RWPE2 (cell line): ENCODE results near the gene LMO3.

Source experiments
- ATAC-seq: fragments of 200-7000 bp; cut with Tn5 transposase; 3 replicates; pipeline ENCODE4 v1.9.1; 2021; ENCODE audit warnings: low read depth
- DNase-seq: peaks from one replicate; pipeline ENCODE4 v3.0.0-alpha.2; 2020; ENCODE audit warnings: low spot score
- H3K27ac ChIP-seq: fragments of 450-650 bp; 2 replicates; pipeline ENCODE4 v1.5.1; 2017; ENCODE audit warnings: mild to moderate bottlenecking; ENCODE audit not compliant: poor library complexity, severe bottlenecking
- H3K27me3 ChIP-seq: fragments of 250-450 bp; sonication (Bioruptor Pico); 2 replicates; pipeline ENCODE4 v1.5.1; 2021; ENCODE audit warnings: mild to moderate bottlenecking, moderate library complexity; ENCODE audit not compliant: insufficient read depth, poor library complexity, severe bottlenecking
- H3K36me3 ChIP-seq: fragments of 250-450 bp; sonication (Bioruptor Pico); 2 replicates; pipeline ENCODE4 v1.5.1; 2020; ENCODE audit warnings: low read depth, mild to moderate bottlenecking, moderate library complexity
- H3K4me1 ChIP-seq: fragments of 250-450 bp; sonication (Bioruptor Pico); 2 replicates; pipeline ENCODE4 v1.5.1; 2021; ENCODE audit warnings: mild to moderate bottlenecking, moderate library complexity; ENCODE audit not compliant: insufficient read depth, poor library complexity, severe bottlenecking
- H3K4me3 ChIP-seq: fragments of 250-450 bp; sonication (Bioruptor Pico); 2 replicates; pipeline ENCODE4 v1.5.1; 2021; ENCODE audit warnings: mild to moderate bottlenecking, moderate library complexity; ENCODE audit not compliant: severe bottlenecking
- H3K9me3 ChIP-seq: fragments of 250-450 bp; sonication (Bioruptor Pico); 2 replicates; pipeline ENCODE4 v1.5.1; 2021; ENCODE audit warnings: mild to moderate bottlenecking, moderate library complexity; ENCODE audit not compliant: severe bottlenecking
- TF ChIP-seq, protein P1 (sequence below): fragments of 450-650 bp; IDR thresholded peaks from one replicate; pipeline ENCODE4 v1.5.1; 2017; ENCODE audit warnings: mild to moderate bottlenecking, moderate library complexity; ENCODE audit not compliant: poor library complexity, severe bottlenecking

Gene LMO3

DNA sequence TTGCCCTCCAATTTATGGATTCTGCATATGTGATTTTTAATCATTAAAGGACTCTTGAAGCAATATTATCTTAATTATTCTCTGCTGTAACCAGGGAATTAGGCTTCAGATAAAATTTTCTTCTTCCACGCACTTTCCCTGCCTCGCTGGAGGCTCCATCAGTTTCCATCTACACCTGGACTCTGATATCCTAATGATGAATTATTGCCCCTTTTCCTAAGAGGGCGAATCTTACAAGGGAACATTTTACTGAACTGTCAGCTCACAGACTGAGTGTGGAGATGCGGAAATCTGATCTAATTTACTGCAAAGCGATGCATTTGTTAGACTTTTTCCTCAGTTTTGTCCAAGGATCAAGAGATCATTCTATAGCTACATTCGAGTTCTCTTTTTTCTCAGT lies 43.0 kb downstream of the LMO3 start:
- Histone ChIP-seq H3K27ac (no peak overlapping the region), H3K27me3 (no peaks in the 10 kb centered on the region), H3K4me1 (no peaks in the 10 kb centered on the region), H3K36me3 (no peaks in the 10 kb centered on the region), H3K4me3 (no peak overlapping the region), H3K9me3 (no peaks in the 10 kb centered on the region)
- ATAC-seq (no peak), DNase-seq (no peak)
- TF ChIP-seq, protein P1, sequence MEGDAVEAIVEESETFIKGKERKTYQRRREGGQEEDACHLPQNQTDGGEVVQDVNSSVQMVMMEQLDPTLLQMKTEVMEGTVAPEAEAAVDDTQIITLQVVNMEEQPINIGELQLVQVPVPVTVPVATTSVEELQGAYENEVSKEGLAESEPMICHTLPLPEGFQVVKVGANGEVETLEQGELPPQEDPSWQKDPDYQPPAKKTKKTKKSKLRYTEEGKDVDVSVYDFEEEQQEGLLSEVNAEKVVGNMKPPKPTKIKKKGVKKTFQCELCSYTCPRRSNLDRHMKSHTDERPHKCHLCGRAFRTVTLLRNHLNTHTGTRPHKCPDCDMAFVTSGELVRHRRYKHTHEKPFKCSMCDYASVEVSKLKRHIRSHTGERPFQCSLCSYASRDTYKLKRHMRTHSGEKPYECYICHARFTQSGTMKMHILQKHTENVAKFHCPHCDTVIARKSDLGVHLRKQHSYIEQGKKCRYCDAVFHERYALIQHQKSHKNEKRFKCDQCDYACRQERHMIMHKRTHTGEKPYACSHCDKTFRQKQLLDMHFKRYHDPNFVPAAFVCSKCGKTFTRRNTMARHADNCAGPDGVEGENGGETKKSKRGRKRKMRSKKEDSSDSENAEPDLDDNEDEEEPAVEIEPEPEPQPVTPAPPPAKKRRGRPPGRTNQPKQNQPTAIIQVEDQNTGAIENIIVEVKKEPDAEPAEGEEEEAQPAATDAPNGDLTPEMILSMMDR, result no peak

DNA sequence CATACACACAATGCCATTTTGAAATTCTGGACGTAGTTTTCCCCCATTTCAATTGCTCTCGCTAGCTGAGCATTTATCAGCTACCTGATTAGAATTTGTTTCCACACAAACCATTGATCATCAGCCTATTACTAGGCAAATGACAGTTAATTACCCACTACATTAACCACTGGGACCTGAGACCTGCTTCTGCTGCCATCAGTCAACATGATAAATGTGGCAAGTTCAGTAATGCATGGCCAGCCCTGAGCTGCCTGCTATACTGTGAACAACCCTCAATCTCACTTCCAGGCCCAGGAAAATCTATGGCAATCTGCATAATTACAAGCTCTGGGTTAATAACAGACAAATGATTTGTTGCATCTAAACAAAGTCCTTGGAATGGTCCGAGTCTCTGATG lies 43.5 kb downstream of the LMO3 start:
- H3K4me1 ChIP-seq, result no peaks in the 10 kb centered on the region
- no peaks in the 10 kb centered on the region for H3K27me3 ChIP-seq
- no peaks in the 10 kb centered on the region for H3K9me3 ChIP-seq
- ATAC-seq (no peak), DNase-seq (no peak)
- H3K36me3 ChIP-seq, result no peaks in the 10 kb centered on the region
- no peak overlapping the region for H3K27ac ChIP-seq
- H3K4me3 ChIP-seq, result no peak overlapping the region
- TF ChIP-seq, protein P1, result no peak

DNA sequence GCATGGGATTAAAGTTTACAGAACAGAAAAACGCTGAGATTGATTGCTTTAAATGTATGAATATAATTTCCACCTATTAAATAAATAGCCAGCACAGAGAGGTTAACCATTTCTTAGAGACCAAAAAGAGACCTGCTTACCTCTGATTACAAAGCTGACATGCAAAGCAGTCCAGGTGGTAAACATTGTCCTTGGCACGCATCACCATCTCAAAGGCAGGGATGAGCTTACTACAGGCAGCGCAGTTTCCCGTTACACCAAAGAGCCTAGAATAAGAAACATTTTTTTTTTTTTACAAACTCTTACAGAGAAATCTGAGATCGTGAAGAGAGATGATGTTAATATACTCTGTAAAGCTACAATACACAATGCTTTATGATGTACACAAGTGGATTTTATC lies 45.7 kb downstream of the LMO3 start:
- TF ChIP-seq, protein P1, result no peak
- ATAC-seq, result no peak

DNA sequence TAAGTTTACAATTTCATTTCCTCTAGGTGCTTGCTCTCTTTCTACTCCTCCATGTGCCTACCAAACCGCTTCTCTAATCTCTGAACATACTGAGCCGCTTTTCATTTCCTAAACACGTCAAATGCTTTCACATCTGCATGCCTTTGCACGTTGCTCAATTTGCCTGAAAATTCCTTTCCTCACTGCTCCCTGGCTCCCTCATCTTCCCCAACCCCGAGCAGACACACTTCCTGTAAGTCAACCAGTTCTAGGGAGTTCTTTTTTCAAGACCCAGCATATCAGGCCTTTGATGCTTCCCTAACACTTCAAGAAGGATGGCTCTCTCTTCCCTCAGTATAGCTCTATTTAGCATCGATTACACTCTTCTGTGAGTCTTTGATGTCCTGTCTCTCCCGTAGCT lies 50.3 kb downstream of the LMO3 start:
- Histone ChIP-seq H3K36me3 (no peaks in the 10 kb centered on the region), H3K4me3 (no peak overlapping the region)
- no peak for DNase-seq

More for the DNA sequence above, 45.7 kb downstream of the LMO3 start:
- H3K27me3 ChIP-seq, result no peaks in the 10 kb centered on the region
- DNase-seq, result no peak
- no peaks in the 10 kb centered on the region for H3K36me3 ChIP-seq
- H3K9me3 ChIP-seq, result no peaks in the 10 kb centered on the region
- no peak overlapping the region for H3K27ac ChIP-seq
- no peak overlapping the region for H3K4me3 ChIP-seq
- H3K4me1 ChIP-seq, result no peaks in the 10 kb centered on the region

DNA sequence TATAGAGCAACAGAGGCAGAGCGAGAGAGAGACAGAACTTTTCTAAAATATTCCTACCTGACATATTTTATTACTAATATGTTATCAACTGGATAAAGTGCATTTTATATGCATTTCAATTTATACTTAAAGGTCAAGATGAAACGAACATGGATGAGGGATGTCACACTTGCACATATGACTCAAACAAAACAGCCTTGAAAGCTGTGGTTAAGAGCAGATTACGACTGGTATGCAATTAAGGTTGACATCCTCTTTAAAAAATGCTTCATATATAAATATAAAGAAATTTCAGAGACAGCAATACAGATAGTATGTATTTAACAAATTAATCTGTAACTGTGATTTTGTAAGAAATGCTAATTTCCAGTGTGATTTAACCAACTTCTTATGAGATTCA lies 52.5 kb downstream of the LMO3 start:
- no peak for DNase-seq
- Histone ChIP-seq H3K4me1 (no peaks in the 10 kb centered on the region), H3K27ac (no peak overlapping the region), H3K27me3 (no peaks in the 10 kb centered on the region), H3K4me3 (no peak overlapping the region), H3K9me3 (no peaks in the 10 kb centered on the region), H3K36me3 (no peaks in the 10 kb centered on the region)
- ATAC-seq, result no peak
- TF ChIP-seq, protein P1, result no peak

More for the DNA sequence above, 50.3 kb downstream of the LMO3 start:
- H3K27ac ChIP-seq, result no peak overlapping the region
- no peaks in the 10 kb centered on the region for H3K4me1 ChIP-seq
- no peaks in the 10 kb centered on the region for H3K9me3 ChIP-seq
- peak; percentile 45; the same call in 1 of the 3 replicates for ATAC-seq
- H3K27me3 ChIP-seq, result no peaks in the 10 kb centered on the region
- TF ChIP-seq, protein P1, result no peak
